Brain microvascular endothelial cell (primary cell): ENCODE measurements around the gene GGT5.
"Not testable (repeated sequence)": the region's sequence is repeated elsewhere in the genome, so short reads cannot be mapped to it uniquely, and the experiment has no call there.

ENCODE experiments used
- DNase-seq: peaks from one replicate; pipeline ENCODE4 v3.0.0-alpha.2; 2020
- H3K27ac ChIP-seq: fragments of 250-450 bp; sonication (Bioruptor Pico); 2 replicates; pipeline ENCODE4 v1.5.1; 2020; ENCODE audit warnings: mild to moderate bottlenecking, moderate library complexity
- H3K27me3 ChIP-seq: fragments of 250-450 bp; sonication (Bioruptor Pico); replicated peaks from 2 replicates; pipeline ENCODE4 v1.5.1; 2020; ENCODE audit warnings: mild to moderate bottlenecking
- H3K36me3 ChIP-seq: fragments of 250-450 bp; sonication (Bioruptor Pico); replicated peaks from 2 replicates; pipeline ENCODE4 v1.5.1; 2020; ENCODE audit warnings: mild to moderate bottlenecking
- H3K4me3 ChIP-seq: 2 replicates; pipeline ENCODE4 v1.5.1; 2011; ENCODE audit warnings: low read depth, mild to moderate bottlenecking, control low read depth, low read length, moderate library complexity
- CTCF ChIP-seq: IDR thresholded peaks from 2 replicates; pipeline ENCODE4 v1.5.1; 2011; ENCODE audit warnings: low read depth, mild to moderate bottlenecking, moderate library complexity, low read length, control low read depth, inconsistent platforms; ENCODE audit errors: missing control alignments
- in situ Hi-C: cut with HindIII; loops from 2 replicates; pipeline ENCODE4 v1.10.0; 2017; ENCODE audit warnings: low sequenced_read_pairs, low pct_ligation_motif_present

Gene GGT5

GRCh38 chr22:24285245-24285644 lies 40.4 kb upstream of the GGT5 start:
- Histone ChIP-seq H3K4me3 (no peak overlapping the region), H3K27ac (no peak overlapping the region)

GRCh38 chr22:24284747-24285203 lies 39.9 kb upstream of the GGT5 start:
- peak; percentile 45 for DNase-seq
- H3K4me3 ChIP-seq: no peak overlapping the region

More at GRCh38 chr22:24285245-24285644, 40.4 kb upstream of the GGT5 start:
- Histone ChIP-seq H3K27me3 (no peaks in the 10 kb centered on the region), H3K36me3 (no peaks in the 10 kb centered on the region)
- in situ Hi-C loops: no loop called here
- TF ChIP-seq CTCF: no peak
- DNase-seq: no peak

GRCh38 chr22:24282401-24282800 lies 37.5 kb upstream of the GGT5 start:
- Histone ChIP-seq H3K27ac (no peak overlapping the region), H3K36me3 (no peaks in the 10 kb centered on the region), H3K4me3 (no peak overlapping the region), H3K27me3 (no peaks in the 10 kb centered on the region)
- no peak for DNase-seq
- no peak for TF ChIP-seq CTCF
- in situ Hi-C loops: no loop called here

More at GRCh38 chr22:24284747-24285203, 39.9 kb upstream of the GGT5 start:
- H3K27ac ChIP-seq: no peak overlapping the region
- in situ Hi-C loops: no loop called here
- no peak for TF ChIP-seq CTCF
- no peaks in the 10 kb centered on the region for H3K27me3 ChIP-seq
- H3K36me3 ChIP-seq: no peaks in the 10 kb centered on the region

- H3K36me3 ChIP-seq, in situ Hi-C loops, H3K27me3 ChIP-seq, H3K27ac ChIP-seq, DNase-seq, H3K4me3 ChIP-seq: not testable (repeated sequence)
Observed at GRCh38 chr22:24280363-24280762, 35.5 kb upstream of the GGT5 start.

GRCh38 chr22:24274696-24275405 lies 30.0 kb upstream of the GGT5 start:
- H3K27ac ChIP-seq, H3K4me3 ChIP-seq, H3K36me3 ChIP-seq, DNase-seq, in situ Hi-C loops, H3K27me3 ChIP-seq: not testable (repeated sequence)

GRCh38 chr22:24273906-24274305 lies 29.0 kb upstream of the GGT5 start:
- DNase-seq, H3K27ac ChIP-seq, H3K36me3 ChIP-seq, H3K27me3 ChIP-seq, H3K4me3 ChIP-seq, in situ Hi-C loops: not testable (repeated sequence)

GRCh38 chr22:24273031-24273430 lies 28.1 kb upstream of the GGT5 start:
- in situ Hi-C loops, DNase-seq, H3K36me3 ChIP-seq, H3K27ac ChIP-seq, H3K4me3 ChIP-seq, H3K27me3 ChIP-seq: not testable (repeated sequence)

GRCh38 chr22:24271386-24271854 lies 26.5 kb upstream of the GGT5 start:
- H3K27me3 ChIP-seq: no peaks in the 10 kb centered on the region
- peak overlapping the region; percentile 68 for H3K27ac ChIP-seq
- no peaks in the 10 kb centered on the region for H3K36me3 ChIP-seq
- in situ Hi-C loops: no loop called here
- no peak for TF ChIP-seq CTCF
- no peak for DNase-seq
- peak overlapping the region; percentile 98 for H3K4me3 ChIP-seq
